Choroid plexus epithelial cell (primary cell): Measurements from ENCODE around the gene KLF13.

Experiments used
- DNase-seq: peaks from one replicate; pipeline ENCODE4 v3.0.0-alpha.2; 2010; ENCODE audit warnings: low read depth
- H3K4me3 ChIP-seq: 2 replicates; pipeline ENCODE4 v1.5.1; 2011; ENCODE audit warnings: low read depth, mild to moderate bottlenecking, control low read depth, low read length, moderate library complexity
- CTCF ChIP-seq: conservative IDR thresholded peaks from 2 replicates; pipeline ENCODE4 v1.5.1; 2011; ENCODE audit warnings: low read depth, mild to moderate bottlenecking, control low read depth, inconsistent platforms, low read length, moderate library complexity

KLF13 gene

DNA sequence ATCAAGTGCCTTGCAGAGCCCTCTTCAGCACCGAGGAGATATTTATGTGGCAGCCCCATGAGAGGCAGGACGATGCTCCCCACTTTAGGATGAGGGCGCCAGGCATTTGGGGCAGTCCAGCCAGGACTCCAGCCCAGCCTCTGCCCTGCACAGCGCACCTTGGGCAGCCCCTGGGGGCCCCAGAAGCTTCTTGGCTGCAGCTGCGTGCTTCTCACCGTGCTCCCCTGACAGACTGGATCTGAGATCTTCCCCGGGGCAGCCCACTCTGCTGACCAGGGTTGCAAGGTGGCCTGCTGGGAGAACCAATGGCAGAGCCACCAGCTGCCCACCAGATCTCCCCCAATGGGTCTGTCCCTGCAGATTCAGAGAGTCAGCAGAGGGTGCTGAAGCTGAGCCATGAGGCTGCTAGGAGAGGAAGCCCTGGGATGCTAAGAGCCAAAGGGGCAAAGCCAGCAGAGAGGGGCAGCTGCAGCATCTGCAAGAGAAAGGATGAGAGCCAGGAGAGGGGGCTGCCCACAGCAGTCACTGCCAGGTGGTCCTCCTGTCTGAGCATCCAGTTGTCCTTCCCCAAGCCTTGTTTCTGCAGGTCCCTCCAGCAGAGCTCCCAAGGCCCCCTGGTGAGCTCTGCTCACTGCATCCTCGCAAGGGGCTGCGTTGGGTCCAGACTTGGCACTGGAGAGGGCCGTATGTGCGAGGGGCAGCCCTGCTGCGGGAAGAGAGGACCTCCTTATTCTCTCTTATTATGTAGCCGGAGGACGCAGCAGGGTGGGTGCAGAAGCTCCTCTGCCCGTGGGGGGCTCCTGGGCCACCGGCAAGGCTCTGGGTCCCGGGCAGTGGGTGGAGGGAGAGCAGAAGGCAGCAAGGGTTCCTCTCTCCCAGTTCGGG lies 14.7 kb upstream of the KLF13 start:
- TF ChIP-seq CTCF: no peak
- H3K4me3 ChIP-seq: no peak overlapping the region
- DNase-seq: no peak

DNA sequence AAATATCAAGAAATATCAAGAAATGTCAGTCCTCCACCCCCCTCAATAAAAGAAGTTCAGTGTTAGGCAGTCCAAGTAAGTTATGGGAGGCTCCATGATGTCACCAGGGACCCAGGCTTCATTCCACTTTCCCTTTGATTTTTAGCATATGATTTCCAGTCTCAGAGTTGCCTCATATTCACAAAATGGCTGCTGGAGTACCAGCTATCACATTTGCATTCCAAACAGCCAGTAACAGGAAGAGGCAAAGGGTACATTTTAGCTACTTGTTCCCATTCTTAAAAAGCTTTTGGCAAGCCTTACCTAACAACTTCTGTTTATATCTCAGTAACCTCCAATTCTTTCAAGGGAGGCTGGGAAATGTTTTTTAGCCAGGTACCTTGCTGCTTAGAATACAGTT lies 13.4 kb upstream of the KLF13 start:
- TF ChIP-seq CTCF: no peak
- no peak overlapping the region for H3K4me3 ChIP-seq
- DNase-seq: no peak

GRCh38 chr15:31314380-31314779 lies 12.3 kb upstream of the KLF13 start:
- H3K4me3 ChIP-seq: no peak overlapping the region
- TF ChIP-seq CTCF: no peak
- DNase-seq: no peak

GRCh38 chr15:31316135-31316795 lies 10.4 kb upstream of the KLF13 start:
- no peak for DNase-seq
- H3K4me3 ChIP-seq: no peak overlapping the region
- TF ChIP-seq CTCF: no peak

GRCh38 chr15:31317017-31317416 lies 9.6 kb upstream of the KLF13 start:
- no peak for DNase-seq
- TF ChIP-seq CTCF: no peak

GRCh38 chr15:31317421-31318327 lies 9.0 kb upstream of the KLF13 start:
- DNase-seq: no peak
- no peak overlapping the region for H3K4me3 ChIP-seq
- TF ChIP-seq CTCF: no peak

More at GRCh38 chr15:31317017-31317416, 9.6 kb upstream of the KLF13 start:
- H3K4me3 ChIP-seq: no peak overlapping the region
